ENCODE results near the gene MALT1.

The MALT1 gene

DNA sequence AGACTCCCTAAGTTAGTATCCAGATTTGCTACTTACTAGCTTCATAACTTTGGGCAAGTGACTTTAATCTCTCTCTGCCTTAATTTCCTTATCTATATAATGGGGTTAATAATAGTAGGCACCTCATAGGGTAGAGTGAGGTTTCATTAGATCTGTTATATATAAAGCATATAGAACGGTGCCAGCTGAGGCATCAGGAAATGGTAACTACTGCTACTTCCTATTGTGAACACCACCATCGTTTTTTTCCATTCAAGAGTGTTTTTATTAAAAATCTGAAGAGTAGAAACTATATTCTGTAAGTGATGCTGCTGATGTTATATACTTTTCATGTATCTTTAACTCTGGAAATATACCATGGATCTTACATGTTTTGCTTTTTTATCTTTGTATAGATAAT, 44.3 kb downstream of the MALT1 start:
- H3K9ac ChIP-seq (ENCODE audit: low read depth, low read length), result no peak overlapping the region
- no peaks in the 10 kb centered on the region for H3K4me1 ChIP-seq (ENCODE audit: insufficient read depth, low read length)
- H3K27ac ChIP-seq (ENCODE audit: low read depth, low read length), result no peak overlapping the region
- H3K9me3 ChIP-seq (ENCODE audit: insufficient read depth, low read depth, low read length), result no peaks in the 10 kb centered on the region
- H3K36me3 ChIP-seq (ENCODE audit: insufficient read depth, low read length), result peaks cover 47% of the 10 kb centered on the region; the same call in 1 of the 2 replicates
- 93% methylated on average over 2 of the region's 2 CpGs for WGBS
- no peak overlapping the region for H3K4me3 ChIP-seq (ENCODE audit: low read length)
- H3K27me3 ChIP-seq (ENCODE audit: insufficient read depth, low read length), result no peaks in the 10 kb centered on the region

DNA sequence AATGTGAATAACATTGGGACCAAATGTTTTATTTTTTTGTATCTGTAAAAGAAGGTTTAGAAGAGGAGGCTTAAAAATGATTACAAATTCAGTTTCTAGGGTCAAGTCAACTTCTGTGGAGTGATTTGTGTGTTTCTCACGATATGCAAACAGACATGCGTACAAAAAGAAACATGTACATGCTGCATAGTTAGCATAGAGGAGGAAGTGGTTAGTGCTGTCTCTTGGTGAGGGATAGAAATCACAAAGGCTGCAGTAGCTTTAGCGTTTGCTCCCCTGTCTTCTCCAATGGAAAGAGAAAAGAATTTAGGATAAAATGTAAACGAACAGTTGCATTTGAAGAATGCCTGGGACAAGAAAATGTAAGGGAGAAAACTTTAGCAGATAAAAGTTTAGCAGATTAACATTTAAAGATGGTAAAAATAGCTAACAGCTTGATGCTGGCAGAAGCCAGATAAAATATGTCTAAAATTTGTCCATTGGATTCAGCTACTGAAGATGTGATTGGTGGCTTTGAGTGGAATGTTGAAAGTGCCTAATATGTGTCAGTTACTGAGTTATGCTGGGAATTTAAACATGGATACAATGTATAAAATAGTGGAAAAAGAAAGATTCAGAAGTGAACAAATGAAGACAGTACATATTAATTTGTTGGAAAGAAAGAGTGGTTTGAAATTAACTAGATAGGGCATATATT, 44.9 kb downstream of the MALT1 start:
- no peak overlapping the region for H3K27ac ChIP-seq (ENCODE audit: low read depth, low read length)
- H3K9me3 ChIP-seq (ENCODE audit: insufficient read depth, low read depth, low read length), result no peaks in the 10 kb centered on the region
- no peak overlapping the region for H3K4me3 ChIP-seq (ENCODE audit: low read length)
- no peak overlapping the region for H3K9ac ChIP-seq (ENCODE audit: low read depth, low read length)
- H3K27me3 ChIP-seq (ENCODE audit: insufficient read depth, low read length), result no peaks in the 10 kb centered on the region
- peaks cover 43% of the 10 kb centered on the region; the same call in 1 of the 2 replicates for H3K36me3 ChIP-seq (ENCODE audit: insufficient read depth, low read length)
- WGBS, result 91% methylated on average over 4 of the region's 4 CpGs
- H3K4me1 ChIP-seq (ENCODE audit: insufficient read depth, low read length), result no peaks in the 10 kb centered on the region

DNA sequence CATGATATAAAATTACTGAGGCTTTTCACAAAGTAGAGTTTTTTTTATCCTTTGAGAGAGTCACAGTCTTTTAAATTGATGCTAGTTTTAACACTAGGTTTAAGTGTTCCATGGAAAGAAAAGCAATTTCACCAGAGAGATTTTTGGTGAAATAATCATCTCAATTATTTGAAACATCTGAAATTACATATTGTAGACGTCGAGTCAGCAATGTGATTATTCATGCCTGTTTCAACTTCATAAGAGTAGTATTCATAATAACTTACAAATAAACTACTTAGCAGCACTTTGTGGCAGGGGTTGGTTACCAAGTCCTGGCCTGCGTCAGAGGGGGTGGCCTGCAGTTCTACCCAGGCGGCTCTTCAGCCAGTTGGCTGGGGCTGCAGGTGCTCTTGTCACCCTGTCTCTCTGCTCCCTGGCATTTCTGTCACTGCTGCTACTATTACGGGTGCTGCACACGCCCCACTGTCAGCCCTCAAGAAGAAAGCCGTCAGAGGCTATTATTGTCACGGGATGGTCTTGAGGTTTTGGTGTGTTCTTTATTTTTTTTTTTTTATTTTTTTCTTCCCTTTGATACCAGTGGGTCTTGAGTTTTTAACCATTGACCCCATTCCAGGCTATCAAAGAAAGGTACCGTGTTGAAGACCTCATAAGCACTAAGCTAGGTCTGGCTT, 50.4 kb downstream of the MALT1 start:
- 79% methylated on average over 7 of the region's 9 CpGs for WGBS
- H3K4me3 ChIP-seq (ENCODE audit: low read length), result no peak overlapping the region
- peaks cover 35% of the 10 kb centered on the region for H3K36me3 ChIP-seq (ENCODE audit: insufficient read depth, low read length)
- H3K27ac ChIP-seq (ENCODE audit: low read depth, low read length), result no peak overlapping the region
- H3K9me3 ChIP-seq (ENCODE audit: insufficient read depth, low read depth, low read length), result no peaks in the 10 kb centered on the region
- no peaks in the 10 kb centered on the region for H3K4me1 ChIP-seq (ENCODE audit: insufficient read depth, low read length)
- H3K9ac ChIP-seq (ENCODE audit: low read depth, low read length), result no peak overlapping the region
- H3K27me3 ChIP-seq (ENCODE audit: insufficient read depth, low read length), result no peaks in the 10 kb centered on the region

DNA sequence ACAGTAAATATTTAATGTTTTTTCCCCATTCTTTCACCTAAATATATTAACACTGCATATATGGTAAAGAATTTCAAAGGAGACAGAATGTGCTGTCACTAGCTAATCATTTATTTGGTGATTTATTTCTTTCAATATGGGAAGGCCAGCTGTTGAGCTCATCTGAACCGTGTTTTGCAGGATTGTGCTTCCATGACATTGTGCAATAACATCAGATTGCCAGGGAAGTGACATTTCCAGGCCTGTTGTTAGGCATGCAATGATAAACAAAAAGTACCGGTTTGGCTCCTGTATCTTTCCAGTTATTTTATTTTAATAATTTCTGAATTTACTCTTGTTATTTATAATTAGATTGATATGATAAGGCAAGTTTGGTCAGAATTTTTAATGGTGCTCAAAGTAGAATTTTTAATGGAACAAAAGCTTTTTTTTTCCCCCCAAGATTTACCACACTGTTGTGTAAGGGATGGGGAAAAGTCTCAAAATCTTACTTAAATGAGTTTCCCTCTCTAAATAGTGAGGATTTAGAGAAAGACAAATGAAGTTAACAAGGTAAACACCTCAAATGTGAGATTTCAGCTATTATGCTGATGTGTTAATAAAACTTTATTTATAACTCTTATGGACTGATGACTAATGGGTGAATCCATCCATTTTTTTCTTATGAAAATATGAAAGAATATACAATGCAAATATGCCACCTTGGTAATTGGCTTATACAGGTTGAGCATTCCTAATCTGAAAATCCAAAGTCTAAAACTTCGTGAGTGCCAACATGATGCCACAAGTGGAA, 52.7 kb downstream of the MALT1 start:
- Histone ChIP-seq H3K4me3 (ENCODE audit: low read length) (no peak overlapping the region), H3K27me3 (ENCODE audit: insufficient read depth, low read length) (no peaks in the 10 kb centered on the region), H3K9me3 (ENCODE audit: insufficient read depth, low read depth, low read length) (no peaks in the 10 kb centered on the region), H3K27ac (ENCODE audit: low read depth, low read length) (no peak overlapping the region), H3K4me1 (ENCODE audit: insufficient read depth, low read length) (no peaks in the 10 kb centered on the region), H3K9ac (ENCODE audit: low read depth, low read length) (no peak overlapping the region), H3K36me3 (ENCODE audit: insufficient read depth, low read length) (peaks cover 33% of the 10 kb centered on the region)
- 91% methylated on average over 3 of the region's 3 CpGs for WGBS

DNA sequence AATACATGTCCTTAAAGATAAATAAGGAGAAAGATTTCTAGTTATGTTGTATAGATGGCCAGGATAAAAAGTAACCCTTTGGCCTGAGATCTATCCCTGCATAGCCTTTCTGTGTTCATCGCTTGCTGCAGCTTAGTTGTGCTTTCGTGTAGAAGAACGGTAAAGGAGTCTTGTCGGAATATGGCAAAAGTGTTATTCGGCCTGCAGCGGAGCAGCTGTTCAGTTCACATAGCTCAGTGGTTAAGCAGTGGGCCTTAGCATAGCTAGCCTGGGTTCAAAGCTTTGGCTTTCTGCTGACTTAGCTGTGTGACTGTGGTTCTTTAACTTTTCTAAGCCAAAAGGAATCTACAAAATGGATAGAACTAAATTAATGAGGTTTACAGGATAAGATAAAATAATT, 55.4 kb downstream of the MALT1 start:
- 94% methylated on average over 6 of the region's 6 CpGs for WGBS

DNA sequence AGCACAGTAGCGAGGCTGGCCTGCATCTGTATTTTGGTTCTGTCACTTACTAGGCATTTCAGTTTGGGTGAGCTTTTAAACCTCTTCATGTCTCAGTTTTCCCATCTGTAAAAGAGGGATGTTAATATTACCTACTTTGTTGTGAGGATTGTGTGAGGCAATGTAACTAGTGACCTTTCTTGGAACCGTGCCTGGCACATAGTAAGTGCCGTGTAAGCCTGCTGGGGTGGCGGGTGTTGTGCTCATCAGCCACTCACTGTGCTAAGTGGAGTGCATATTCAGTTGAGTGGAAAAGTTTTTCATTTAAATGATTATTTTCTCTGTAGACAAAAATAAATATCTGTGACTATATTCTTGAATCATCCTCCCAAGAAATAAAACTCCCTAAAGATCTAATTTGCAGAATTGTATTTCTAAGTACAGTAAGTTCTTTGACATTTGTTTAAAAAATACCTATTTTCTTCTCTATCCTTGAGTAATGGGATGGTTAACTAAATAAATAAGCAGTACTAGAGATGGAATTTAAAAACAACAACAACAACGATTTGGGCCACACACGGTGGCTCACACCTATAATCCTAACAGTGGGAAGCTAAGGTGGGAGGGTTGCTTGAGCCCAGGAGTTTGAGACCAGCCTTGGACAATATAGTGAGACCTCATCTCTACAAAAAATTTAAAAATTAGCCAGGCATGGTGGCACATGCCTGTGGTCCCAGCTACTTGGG, 56.7 kb downstream of the MALT1 start:
- H3K9me3 ChIP-seq (ENCODE audit: insufficient read depth, low read depth, low read length), result no peaks in the 10 kb centered on the region
- WGBS, result 93% methylated on average over 4 of the region's 6 CpGs

More for the DNA sequence above, 55.4 kb downstream of the MALT1 start:
- Histone ChIP-seq H3K9me3 (ENCODE audit: insufficient read depth, low read depth, low read length) (no peaks in the 10 kb centered on the region), H3K4me1 (ENCODE audit: insufficient read depth, low read length) (no peaks in the 10 kb centered on the region), H3K27ac (ENCODE audit: low read depth, low read length) (no peak overlapping the region), H3K9ac (ENCODE audit: low read depth, low read length) (no peak overlapping the region), H3K4me3 (ENCODE audit: low read length) (no peak overlapping the region), H3K27me3 (ENCODE audit: insufficient read depth, low read length) (no peaks in the 10 kb centered on the region), H3K36me3 (ENCODE audit: insufficient read depth, low read length) (peaks cover 27% of the 10 kb centered on the region)

DNA sequence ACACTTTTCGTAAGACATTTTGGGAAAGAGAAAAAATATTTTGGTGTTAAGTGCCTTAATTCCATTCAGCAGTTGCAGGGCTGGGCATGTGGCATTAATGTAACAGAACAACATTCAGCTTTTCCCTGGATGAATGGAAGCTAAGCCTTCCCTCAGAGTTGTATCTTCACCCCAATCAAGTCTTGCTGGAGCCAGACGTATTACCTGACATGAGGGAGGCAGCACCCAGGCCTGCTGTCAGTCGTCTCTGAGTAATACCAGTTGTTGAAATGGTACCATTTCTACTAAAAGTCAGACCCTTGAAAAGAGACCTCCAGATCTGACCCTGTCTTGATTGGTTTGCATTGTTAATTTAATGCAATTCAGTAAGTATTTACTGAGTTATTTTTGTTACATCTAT, 57.5 kb downstream of the MALT1 start:
- WGBS, result 98% methylated on average over 3 of the region's 3 CpGs
- peaks cover 24% of the 10 kb centered on the region for H3K36me3 ChIP-seq (ENCODE audit: insufficient read depth, low read length)
- no peak overlapping the region for H3K4me3 ChIP-seq (ENCODE audit: low read length)
- H3K27ac ChIP-seq (ENCODE audit: low read depth, low read length), result no peak overlapping the region
- H3K9ac ChIP-seq (ENCODE audit: low read depth, low read length), result no peak overlapping the region
- H3K27me3 ChIP-seq (ENCODE audit: insufficient read depth, low read length), result no peaks in the 10 kb centered on the region
- no peaks in the 10 kb centered on the region for H3K4me1 ChIP-seq (ENCODE audit: insufficient read depth, low read length)
- H3K9me3 ChIP-seq (ENCODE audit: insufficient read depth, low read depth, low read length), result no peaks in the 10 kb centered on the region

More for the DNA sequence above, 56.7 kb downstream of the MALT1 start:
- Histone ChIP-seq H3K27me3 (ENCODE audit: insufficient read depth, low read length) (no peaks in the 10 kb centered on the region), H3K36me3 (ENCODE audit: insufficient read depth, low read length) (peaks cover 26% of the 10 kb centered on the region), H3K9ac (ENCODE audit: low read depth, low read length) (no peak overlapping the region), H3K27ac (ENCODE audit: low read depth, low read length) (no peak overlapping the region), H3K4me3 (ENCODE audit: low read length) (no peak overlapping the region), H3K4me1 (ENCODE audit: insufficient read depth, low read length) (no peaks in the 10 kb centered on the region)

DNA sequence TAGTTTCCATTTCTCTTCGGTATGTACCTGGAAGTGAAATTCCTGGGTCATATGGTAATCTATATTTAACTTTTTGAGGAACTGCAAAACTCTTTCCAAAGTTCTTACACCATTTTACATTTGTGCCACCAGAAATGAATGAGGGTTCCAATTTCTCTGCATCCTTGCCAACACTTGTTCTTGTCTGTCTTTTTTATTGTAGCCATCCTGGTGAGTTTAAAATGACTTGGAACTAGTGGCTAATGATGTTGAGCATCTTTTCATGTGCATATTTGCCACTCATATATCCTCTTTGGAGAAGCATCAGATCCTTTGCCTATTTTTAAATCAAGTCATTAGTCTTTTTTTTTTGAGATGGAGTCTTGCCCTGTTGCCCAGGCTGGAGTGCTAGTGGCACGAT, 59.4 kb downstream of the MALT1 start:
- Histone ChIP-seq H3K36me3 (ENCODE audit: insufficient read depth, low read length) (peaks cover 34% of the 10 kb centered on the region), H3K27me3 (ENCODE audit: insufficient read depth, low read length) (no peaks in the 10 kb centered on the region), H3K27ac (ENCODE audit: low read depth, low read length) (no peak overlapping the region), H3K9me3 (ENCODE audit: insufficient read depth, low read depth, low read length) (no peaks in the 10 kb centered on the region), H3K4me1 (ENCODE audit: insufficient read depth, low read length) (no peaks in the 10 kb centered on the region), H3K4me3 (ENCODE audit: low read length) (no peak overlapping the region), H3K9ac (ENCODE audit: low read depth, low read length) (no peak overlapping the region)
- 100% methylated on average over 2 of the region's 2 CpGs for WGBS

DNA sequence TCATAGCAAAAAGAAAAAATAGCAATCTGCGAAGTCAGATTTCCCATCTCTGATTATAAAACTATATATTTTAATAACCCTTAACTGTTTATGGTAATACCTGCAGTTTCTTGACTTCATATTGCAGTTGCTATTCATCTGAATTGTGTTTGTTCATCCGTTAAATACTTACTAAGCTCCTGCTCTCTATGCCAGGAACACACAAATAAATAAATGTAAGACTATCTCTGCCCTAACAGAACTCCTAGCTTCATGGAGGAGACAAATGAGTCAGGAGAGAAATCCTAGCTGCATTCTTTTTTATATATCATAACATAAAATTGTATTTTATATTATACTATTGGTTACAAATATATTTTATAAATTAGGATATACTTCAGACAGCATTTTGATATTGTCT, 61.2 kb downstream of the MALT1 start:
- WGBS, result 100% methylated on average over 1 of the region's 2 CpGs

DNA sequence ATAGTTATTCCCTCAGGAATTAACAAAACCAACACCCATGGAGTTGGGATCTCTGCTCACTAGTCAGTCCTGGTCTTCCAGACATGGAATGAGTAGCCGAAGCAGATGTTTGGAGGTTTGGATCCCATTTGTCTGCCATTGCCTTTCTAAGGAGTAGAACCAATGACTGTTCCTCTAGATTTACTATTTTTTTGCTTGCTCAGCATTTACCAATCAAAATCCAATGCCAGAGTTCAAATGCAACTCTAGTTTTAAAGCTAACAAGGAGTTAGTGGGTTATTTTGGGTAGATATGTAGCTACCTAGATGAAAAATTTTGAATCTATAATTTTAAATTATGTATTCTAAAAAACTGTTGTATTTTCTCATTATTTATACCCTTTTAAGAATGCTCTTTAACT, 62.6 kb downstream of the MALT1 start:
- 93% methylated on average over 1 of the region's 1 CpG for WGBS
- H3K9ac ChIP-seq (ENCODE audit: low read depth, low read length), result no peak overlapping the region
- H3K36me3 ChIP-seq (ENCODE audit: insufficient read depth, low read length), result peaks cover 51% of the 10 kb centered on the region
- no peaks in the 10 kb centered on the region for H3K9me3 ChIP-seq (ENCODE audit: insufficient read depth, low read depth, low read length)
- no peak overlapping the region for H3K4me3 ChIP-seq (ENCODE audit: low read length)
- H3K27me3 ChIP-seq (ENCODE audit: insufficient read depth, low read length), result no peaks in the 10 kb centered on the region
- no peaks in the 10 kb centered on the region for H3K4me1 ChIP-seq (ENCODE audit: insufficient read depth, low read length)
- H3K27ac ChIP-seq (ENCODE audit: low read depth, low read length), result no peak overlapping the region

More for the DNA sequence above, 61.2 kb downstream of the MALT1 start:
- H3K4me1 ChIP-seq (ENCODE audit: insufficient read depth, low read length), result no peaks in the 10 kb centered on the region
- H3K9me3 ChIP-seq (ENCODE audit: insufficient read depth, low read depth, low read length), result no peaks in the 10 kb centered on the region
- peaks cover 46% of the 10 kb centered on the region for H3K36me3 ChIP-seq (ENCODE audit: insufficient read depth, low read length)
- no peak overlapping the region for H3K27ac ChIP-seq (ENCODE audit: low read depth, low read length)
- no peak overlapping the region for H3K4me3 ChIP-seq (ENCODE audit: low read length)
- no peak overlapping the region for H3K9ac ChIP-seq (ENCODE audit: low read depth, low read length)
- H3K27me3 ChIP-seq (ENCODE audit: insufficient read depth, low read length), result no peaks in the 10 kb centered on the region

DNA sequence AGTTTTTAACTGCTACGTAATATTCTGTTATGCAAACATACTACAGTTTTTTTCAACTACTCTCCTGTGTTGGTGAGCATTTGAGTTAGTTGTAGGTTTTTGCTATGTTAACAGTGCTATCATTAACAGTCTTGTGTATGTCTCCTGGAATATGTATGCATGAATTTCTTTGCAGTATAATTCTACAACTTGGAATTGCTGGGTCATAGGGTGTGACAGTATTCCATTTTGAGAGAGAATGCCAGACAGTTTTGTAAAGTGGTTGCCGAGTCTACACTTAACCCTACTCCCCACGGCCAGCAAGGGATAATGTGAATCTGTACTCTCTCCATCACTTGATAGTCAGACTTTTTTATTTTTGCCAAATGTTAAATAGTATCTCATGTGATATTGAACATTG, 67.1 kb downstream of the MALT1 start:
- Histone ChIP-seq H3K36me3 (ENCODE audit: insufficient read depth, low read length) (peaks cover 74% of the 10 kb centered on the region), H3K9me3 (ENCODE audit: insufficient read depth, low read depth, low read length) (no peaks in the 10 kb centered on the region), H3K27me3 (ENCODE audit: insufficient read depth, low read length) (no peaks in the 10 kb centered on the region), H3K27ac (ENCODE audit: low read depth, low read length) (no peak overlapping the region), H3K4me1 (ENCODE audit: insufficient read depth, low read length) (no peaks in the 10 kb centered on the region), H3K4me3 (ENCODE audit: low read length) (no peak overlapping the region), H3K9ac (ENCODE audit: low read depth, low read length) (no peak overlapping the region)
- WGBS, result 100% methylated on average over 2 of the region's 3 CpGs
